C4-2B (cell line): ENCODE measurements around the gene DLX1.

Experiments
- CTCF ChIP-seq: fragments of 450-650 bp; conservative IDR thresholded peaks from 2 replicates; pipeline ENCODE4 v1.5.1; 2017; ENCODE audit warnings: mild to moderate bottlenecking
- ZFX ChIP-seq: fragments of 450-650 bp; IDR thresholded peaks from 2 replicates; pipeline ENCODE4 v1.6.1; 2017

- no peak for TF ChIP-seq CTCF
- TF ChIP-seq ZFX: no peak
These were observed 52.6 kb downstream of the DLX1 start for GRCh38 chr2:172137943-172138342.
